GM12801 (cell line): ENCODE results near the gene NR3C2.

Source experiments
- CTCF ChIP-seq: IDR thresholded peaks from one replicate; pipeline ENCODE4 v1.5.1; 2011; ENCODE audit warnings: control low read depth; ENCODE audit not compliant: insufficient read length; ENCODE audit errors: extremely low read depth

NR3C2 gene

GRCh38 chr4:148345509-148345908, 96.7 kb downstream of the NR3C2 start:
- no peak for TF ChIP-seq CTCF

- TF ChIP-seq CTCF, result no peak
These were observed 97.3 kb downstream of the NR3C2 start for GRCh38 chr4:148344941-148345340.

- TF ChIP-seq CTCF, result no peak
These were observed 97.9 kb downstream of the NR3C2 start for GRCh38 chr4:148344352-148344751.

- no peak for TF ChIP-seq CTCF
These were observed 100.0 kb downstream of the NR3C2 start for GRCh38 chr4:148341980-148342800.

GRCh38 chr4:148335133-148335532, 107.1 kb downstream of the NR3C2 start:
- no peak for TF ChIP-seq CTCF

- no peak for TF ChIP-seq CTCF
These were observed 108.9 kb downstream of the NR3C2 start for GRCh38 chr4:148333265-148333664.

GRCh38 chr4:148332486-148332885, 109.7 kb downstream of the NR3C2 start:
- no peak for TF ChIP-seq CTCF
